Stimulated activated CD4-positive, alpha-beta T cell treated with anti-CD3 and anti-CD28 coated beads, TNF-alpha, amount 100 ng/mL, for 48 hours (primary cell): Measurements from ENCODE around the gene OLFML1.
A peak's percentile ranks its signal among the peaks of the same experiment; 100 is the strongest.
"Not testable (repeated sequence)": the region's sequence is repeated elsewhere in the genome, so short reads cannot be mapped to it uniquely, and the experiment has no call there.

Experiments used
- DNase-seq, 3 donors: peaks; one replicate each; pipeline ENCODE4 v3.0.0-alpha.2; 2020; ENCODE audit warnings: low read depth in 3 of 3

The OLFML1 gene

GRCh38 chr11:7512525-7513233, 27.4 kb downstream of the OLFML1 start:
- DNase-seq, result no peak

GRCh38 chr11:7513234-7514098, 28.2 kb downstream of the OLFML1 start, which contains the start of gene PPFIBP2:
Gene PPFIBP2, plus strand, starts transcription at chr11:7513999. Its CDS starts 35,477 bp downstream, at chr11:7549476.
- peak; percentile 56 to 74 (median 57) for DNase-seq

GRCh38 chr11:7514099-7514591, 28.8 kb downstream of the OLFML1 start:
- DNase-seq, result no peak

GRCh38 chr11:7515447-7515886, 30.2 kb downstream of the OLFML1 start:
- no peak for DNase-seq

GRCh38 chr11:7516475-7516874, 31.2 kb downstream of the OLFML1 start:
- no peak for DNase-seq

GRCh38 chr11:7517743-7518142, 32.4 kb downstream of the OLFML1 start:
- not testable (repeated sequence) for DNase-seq

- DNase-seq, result no peak
Observed at GRCh38 chr11:7518811-7519562, 33.7 kb downstream of the OLFML1 start.

GRCh38 chr11:7520011-7520942, 35.0 kb downstream of the OLFML1 start:
- DNase-seq, result no peak

GRCh38 chr11:7520981-7521487, 35.7 kb downstream of the OLFML1 start:
- no peak for DNase-seq

GRCh38 chr11:7522121-7522520, 36.8 kb downstream of the OLFML1 start:
- no peak for DNase-seq

GRCh38 chr11:7522546-7522945, 37.2 kb downstream of the OLFML1 start:
- DNase-seq, result no peak

- no peak for DNase-seq
Observed at GRCh38 chr11:7523416-7524210, 38.3 kb downstream of the OLFML1 start.

- DNase-seq, result no peak
Observed at GRCh38 chr11:7524462-7525235, 39.3 kb downstream of the OLFML1 start.

- no peak for DNase-seq
Observed at GRCh38 chr11:7525424-7525823, 40.1 kb downstream of the OLFML1 start.

- DNase-seq, result no peak
Observed at GRCh38 chr11:7527029-7527428, 41.7 kb downstream of the OLFML1 start.

- no peak for DNase-seq
Observed at GRCh38 chr11:7528514-7529049, 43.3 kb downstream of the OLFML1 start.

GRCh38 chr11:7530013-7530640, 44.8 kb downstream of the OLFML1 start:
- no peak for DNase-seq

- no peak for DNase-seq
Observed at GRCh38 chr11:7531011-7531410, 45.7 kb downstream of the OLFML1 start.
